Measurements from ENCODE around the gene MUSTN1. TPM values are rescaled to one million over a fixed set of nuclear protein-coding genes. Genes with fewer than 3 reads are reported as not detected.

The MUSTN1 gene
- total and polyA plus RNA-seq, 7 donors: 4.2 to 12.7 (median 8.2) TPM; not detected in 1

DNA sequence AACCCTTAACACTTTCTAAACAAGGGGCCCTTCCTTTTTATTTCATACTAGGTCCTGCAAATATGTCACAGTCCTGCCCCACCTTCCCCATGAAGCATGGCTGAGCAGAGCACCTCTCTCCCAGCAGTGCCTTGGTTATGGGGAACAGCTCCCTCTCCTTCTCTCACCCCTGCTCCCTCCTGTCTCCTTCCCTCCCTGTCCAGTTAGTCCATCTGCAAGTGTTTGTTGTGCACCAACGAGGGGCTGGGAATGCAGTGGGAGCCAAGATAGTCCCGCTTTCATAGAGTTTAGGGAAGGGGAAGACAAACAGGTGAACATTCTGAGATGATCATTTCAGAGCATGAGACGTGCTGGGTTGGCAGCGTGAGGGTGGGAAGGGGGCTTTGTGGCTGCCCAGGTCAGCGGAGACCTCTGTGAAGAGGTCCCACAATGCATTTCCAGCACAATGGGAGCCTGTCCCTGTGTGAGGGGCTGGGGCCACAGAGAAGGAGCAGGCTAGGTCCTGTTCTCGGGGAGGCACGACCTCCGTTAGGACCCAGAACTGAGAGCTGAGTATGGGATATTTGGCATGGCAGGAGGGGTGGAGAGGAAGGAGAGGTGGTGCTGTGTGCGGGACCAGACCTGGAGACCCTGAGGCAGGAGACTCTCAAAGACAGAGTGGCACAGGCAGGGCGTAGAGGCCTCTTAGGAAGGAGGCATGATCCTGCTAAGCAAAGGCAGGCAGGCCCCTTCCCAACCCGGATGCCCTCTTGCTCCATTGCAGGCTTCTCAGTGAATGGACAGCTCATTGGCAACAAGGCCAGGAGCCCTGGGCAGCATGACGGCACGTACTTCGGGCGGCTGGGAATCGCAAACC, 45.7 kb downstream of the MUSTN1 start:
- 84 to 89% methylated on average over 16 of the region's 16 CpGs for WGBS, 2 donors
- Histone ChIP-seq H3K4me3 (no peak overlapping the region), H3K27me3 (no peaks in the 10 kb centered on the region), H3K4me1 (no peaks in the 10 kb centered on the region), H3K27ac (no peak overlapping the region), H3K36me3 (no peaks in the 10 kb centered on the region), H3K9me3 (no peaks in the 10 kb centered on the region)
- intact Hi-C loops (cut with DNase I): no loop called here
- TF ChIP-seq POLR2AphosphoS5 (IDR thresholded peaks at IDR 0.05) (no peak), POLR2A (IDR thresholded peaks at IDR 0.05) (no peak)
- TF ChIP-seq, protein P1, sequence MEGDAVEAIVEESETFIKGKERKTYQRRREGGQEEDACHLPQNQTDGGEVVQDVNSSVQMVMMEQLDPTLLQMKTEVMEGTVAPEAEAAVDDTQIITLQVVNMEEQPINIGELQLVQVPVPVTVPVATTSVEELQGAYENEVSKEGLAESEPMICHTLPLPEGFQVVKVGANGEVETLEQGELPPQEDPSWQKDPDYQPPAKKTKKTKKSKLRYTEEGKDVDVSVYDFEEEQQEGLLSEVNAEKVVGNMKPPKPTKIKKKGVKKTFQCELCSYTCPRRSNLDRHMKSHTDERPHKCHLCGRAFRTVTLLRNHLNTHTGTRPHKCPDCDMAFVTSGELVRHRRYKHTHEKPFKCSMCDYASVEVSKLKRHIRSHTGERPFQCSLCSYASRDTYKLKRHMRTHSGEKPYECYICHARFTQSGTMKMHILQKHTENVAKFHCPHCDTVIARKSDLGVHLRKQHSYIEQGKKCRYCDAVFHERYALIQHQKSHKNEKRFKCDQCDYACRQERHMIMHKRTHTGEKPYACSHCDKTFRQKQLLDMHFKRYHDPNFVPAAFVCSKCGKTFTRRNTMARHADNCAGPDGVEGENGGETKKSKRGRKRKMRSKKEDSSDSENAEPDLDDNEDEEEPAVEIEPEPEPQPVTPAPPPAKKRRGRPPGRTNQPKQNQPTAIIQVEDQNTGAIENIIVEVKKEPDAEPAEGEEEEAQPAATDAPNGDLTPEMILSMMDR (IDR thresholded peaks at IDR 0.05): no peak
- no peak for DNase-seq

DNA sequence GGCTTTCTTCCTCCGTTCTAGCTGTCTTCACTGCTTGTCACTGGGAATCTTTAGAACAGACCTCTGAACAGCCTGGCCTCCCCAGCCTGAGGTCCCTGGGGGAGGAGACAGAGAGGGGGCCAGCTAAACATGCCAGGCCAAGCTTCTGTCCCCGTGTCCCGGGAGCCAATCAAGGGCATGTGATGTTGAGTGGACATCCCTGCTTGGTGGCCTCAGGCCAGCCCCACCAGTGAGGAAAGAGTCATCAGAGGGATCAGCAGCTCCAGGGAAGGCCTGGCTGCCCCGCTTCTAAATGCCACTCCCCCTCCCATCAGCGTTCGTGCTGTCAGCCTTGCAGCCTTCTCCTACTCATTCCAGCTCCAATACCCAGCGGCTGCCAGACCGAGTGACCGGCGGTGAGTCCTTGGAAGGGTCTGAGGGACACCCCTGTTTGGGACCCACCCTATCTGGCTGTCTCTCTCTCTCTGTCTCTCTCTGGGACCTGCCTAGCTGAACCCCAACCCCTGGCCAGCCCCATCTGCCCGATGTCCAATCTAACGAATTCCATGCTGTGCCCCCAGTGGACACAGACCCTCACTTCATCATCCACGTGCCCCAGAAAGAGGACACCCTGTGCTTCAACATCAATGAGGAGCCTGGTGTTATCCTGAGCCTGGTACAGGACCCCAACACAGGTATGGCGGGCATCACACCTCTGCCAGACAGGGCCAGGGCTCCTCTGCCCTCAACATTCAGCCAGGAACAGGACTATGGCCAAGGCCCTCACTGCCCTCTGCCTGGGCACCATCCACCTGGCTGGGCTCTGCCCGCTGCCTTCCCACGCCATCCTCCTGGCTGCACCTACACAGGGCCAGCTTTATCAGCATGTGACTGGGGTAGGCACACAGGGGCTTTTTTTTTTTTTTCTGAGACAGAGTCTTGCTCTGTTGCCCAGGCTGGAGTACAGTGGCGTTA, 46.9 kb downstream of the MUSTN1 start:
- H3K4me1 ChIP-seq: no peaks in the 10 kb centered on the region
- WGBS, 2 donors: 77 to 81% methylated on average over 17 of the region's 17 CpGs
- no peaks in the 10 kb centered on the region for H3K36me3 ChIP-seq
- TF ChIP-seq POLR2AphosphoS5 (IDR thresholded peaks at IDR 0.05) (no peak), EP300 (IDR thresholded peaks at IDR 0.05) (no peak), POLR2A (IDR thresholded peaks at IDR 0.05) (no peak)
- TF ChIP-seq, protein P1 (IDR thresholded peaks at IDR 0.05): no peak
- peak; percentile 62 for DNase-seq
- H3K4me3 ChIP-seq: no peak overlapping the region
- no peaks in the 10 kb centered on the region for H3K27me3 ChIP-seq
- H3K27ac ChIP-seq: no peak overlapping the region
- intact Hi-C loops (cut with DNase I): no loop called here
- no peaks in the 10 kb centered on the region for H3K9me3 ChIP-seq

DNA sequence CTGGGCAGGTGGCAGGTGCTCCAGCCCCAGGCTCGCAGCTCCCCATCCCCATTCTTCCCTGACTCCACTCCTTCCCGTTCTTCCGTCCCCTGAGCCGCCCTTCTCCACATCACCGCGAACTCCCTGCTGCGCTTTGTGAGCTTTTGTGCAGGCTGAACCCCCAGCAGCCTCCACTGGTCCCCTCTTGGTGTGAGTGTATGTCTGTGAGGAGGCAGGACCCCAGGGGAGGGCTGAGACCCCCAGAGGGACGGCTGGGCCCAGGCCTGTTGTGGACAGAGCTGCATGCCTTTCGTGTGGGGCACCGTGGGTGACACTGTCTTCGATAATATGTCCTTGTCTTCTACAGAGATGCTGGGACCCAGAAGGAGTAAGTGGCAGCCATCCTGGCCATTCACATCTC, 47.6 kb downstream of the MUSTN1 start:
- Histone ChIP-seq H3K9me3 (no peaks in the 10 kb centered on the region), H3K4me3 (no peak overlapping the region), H3K36me3 (no peaks in the 10 kb centered on the region), H3K27me3 (no peaks in the 10 kb centered on the region), H3K27ac (no peak overlapping the region), H3K4me1 (no peaks in the 10 kb centered on the region)
- no peak for TF ChIP-seq POLR2AphosphoS5 (IDR thresholded peaks at IDR 0.05)
- TF ChIP-seq, protein P1 (IDR thresholded peaks at IDR 0.05): no peak
- no peak for TF ChIP-seq POLR2A (IDR thresholded peaks at IDR 0.05)
- no peak for TF ChIP-seq EP300 (IDR thresholded peaks at IDR 0.05)
- peak; percentile 56 for DNase-seq
- intact Hi-C loops (cut with DNase I): no loop called here
- 83 to 87% methylated on average over 11 of the region's 11 CpGs for WGBS, 2 donors

DNA sequence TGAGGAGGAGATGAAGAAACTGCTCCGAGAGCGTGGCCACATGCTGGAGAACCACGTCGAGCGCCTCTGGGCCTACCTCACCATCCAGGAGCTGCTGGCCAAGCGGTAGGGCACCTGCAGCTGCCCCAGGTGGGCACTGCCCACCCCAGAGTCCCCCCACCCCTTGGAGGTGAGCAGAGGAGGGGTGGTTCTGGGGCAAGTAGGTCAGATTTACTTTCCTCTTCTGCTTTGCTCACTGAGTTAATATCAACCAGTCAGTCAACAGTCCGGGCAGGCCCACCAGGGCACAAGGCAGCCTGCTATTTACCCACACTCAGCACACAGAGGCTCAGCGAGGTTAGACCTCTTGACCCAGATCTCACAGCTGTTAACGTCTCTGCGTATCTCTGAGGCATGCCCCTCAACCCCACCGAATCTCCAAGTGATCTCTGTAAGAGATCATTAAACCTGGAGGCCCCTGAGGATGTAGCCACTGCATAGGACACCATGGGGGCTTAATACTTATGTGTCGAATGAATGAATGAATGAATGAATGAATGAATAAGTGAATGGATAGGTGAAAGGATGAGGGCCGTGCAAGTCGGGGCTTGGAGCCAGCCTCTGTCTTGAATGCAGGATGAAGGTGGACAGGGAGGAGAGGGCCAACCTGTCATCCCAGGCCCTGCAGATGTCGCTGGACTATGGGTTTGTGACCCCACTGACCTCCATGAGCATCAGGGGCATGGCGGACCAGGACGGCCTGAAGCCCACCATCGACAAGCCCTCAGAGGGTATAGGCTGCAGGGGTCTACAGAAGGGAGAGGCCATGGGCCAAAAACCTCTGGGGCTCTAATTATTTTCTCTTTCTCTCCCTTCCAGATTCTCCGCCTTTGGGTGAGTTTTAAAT, 48.2 kb downstream of the MUSTN1 start:
- 84 to 88% methylated on average over 19 of the region's 19 CpGs for whole genome bisulfite sequencing, 2 donors
- Histone ChIP-seq H3K4me3 (no peak overlapping the region), H3K36me3 (no peaks in the 10 kb centered on the region), H3K4me1 (no peaks in the 10 kb centered on the region), H3K27ac (no peak overlapping the region), H3K9me3 (no peaks in the 10 kb centered on the region), H3K27me3 (no peaks in the 10 kb centered on the region)
- TF ChIP-seq, protein P1 (IDR thresholded peaks at IDR 0.05): no peak
- TF ChIP-seq EP300 (IDR thresholded peaks at IDR 0.05) (no peak), POLR2A (IDR thresholded peaks at IDR 0.05) (no peak), POLR2AphosphoS5 (IDR thresholded peaks at IDR 0.05) (no peak)
- peak; percentile 38 for DNase-seq
- intact Hi-C loops (cut with DNase I): no loop called here

Data from sigmoid colon (tissue), 7 donors.